HS-27A (cell line): ENCODE results near the gene ANKRD31.

ENCODE experiments used
- DNase-seq: peaks from one replicate; pipeline ENCODE4 v3.0.0-alpha.2; 2012; ENCODE audit warnings: low read depth, missing footprints

Gene ANKRD31

DNA sequence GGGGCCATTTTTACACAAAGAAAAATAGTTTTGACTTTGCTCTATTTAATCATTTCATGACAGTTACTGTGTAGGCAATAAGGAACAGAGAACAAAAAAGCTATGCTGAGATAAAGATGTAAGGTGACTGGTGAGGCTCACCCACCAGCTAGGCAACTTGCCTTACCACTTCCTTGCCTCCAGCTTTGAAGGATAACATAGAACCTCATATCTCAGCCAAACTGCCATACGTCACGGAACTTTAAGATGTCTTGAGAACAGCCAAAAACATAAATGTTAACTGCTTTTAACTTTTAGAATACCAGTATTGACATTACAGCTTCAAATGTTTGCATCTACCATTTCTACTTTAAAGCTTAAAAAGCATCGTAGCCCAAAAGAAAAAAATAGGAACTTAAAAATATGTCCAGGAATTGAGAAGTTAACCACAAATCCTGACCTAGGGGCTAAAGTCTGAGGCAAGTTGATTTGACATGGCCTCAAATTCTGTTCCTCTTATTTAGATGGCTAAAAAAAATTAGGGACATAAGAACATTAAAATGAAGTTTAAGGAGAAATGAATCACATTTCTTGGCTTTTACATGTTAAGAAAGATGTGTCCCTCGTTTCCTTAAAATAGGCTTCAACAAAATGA is 176.6 kb downstream of the ANKRD31 start:
- DNase-seq = no peak

DNA sequence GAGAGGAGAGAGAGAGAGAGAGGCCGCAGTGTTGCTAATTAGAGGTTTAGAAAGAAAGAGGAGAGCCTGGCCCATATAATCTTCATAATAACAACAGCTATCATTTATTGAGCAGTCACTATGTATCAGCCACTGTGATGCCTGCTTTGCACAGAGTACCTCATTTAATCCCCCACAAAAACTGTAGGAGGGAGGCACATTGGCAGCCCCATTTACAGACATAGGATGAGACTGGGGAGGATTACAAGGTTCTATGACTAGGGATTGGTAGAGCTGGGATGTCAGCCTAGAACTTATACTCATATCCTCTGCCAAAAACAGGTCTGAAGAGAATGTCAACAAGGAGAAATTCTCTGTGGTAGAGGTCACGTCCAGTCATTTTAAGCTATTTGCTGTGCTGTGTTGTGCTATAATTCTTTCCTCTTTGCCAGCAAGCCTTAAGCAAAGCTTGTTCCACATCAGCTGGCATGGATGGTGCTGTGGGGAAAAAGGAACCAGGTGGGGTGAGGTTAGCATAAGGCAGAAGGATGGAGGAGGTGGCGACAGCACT is 177.6 kb downstream of the ANKRD31 start:
- no peak for DNase-seq

DNA sequence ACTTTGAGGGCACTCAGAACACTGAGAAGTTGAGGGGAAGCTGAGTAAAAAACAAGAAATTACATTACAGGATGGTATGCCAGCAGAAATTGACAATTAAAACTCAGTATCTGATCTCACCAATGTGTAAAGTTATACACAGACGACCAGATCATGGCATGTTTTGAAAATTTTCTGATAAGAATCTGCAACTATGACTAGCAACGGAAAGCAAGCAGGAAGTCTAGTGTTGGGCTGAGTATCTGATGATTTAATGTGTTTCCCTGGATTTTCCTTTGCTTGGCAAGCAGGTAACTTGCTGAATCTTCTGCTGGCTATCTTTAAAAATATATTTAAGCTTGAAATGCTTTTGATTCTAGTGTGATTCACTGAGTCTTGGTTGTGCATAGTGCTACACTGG is 179.1 kb downstream of the ANKRD31 start:
- no peak for DNase-seq

DNA sequence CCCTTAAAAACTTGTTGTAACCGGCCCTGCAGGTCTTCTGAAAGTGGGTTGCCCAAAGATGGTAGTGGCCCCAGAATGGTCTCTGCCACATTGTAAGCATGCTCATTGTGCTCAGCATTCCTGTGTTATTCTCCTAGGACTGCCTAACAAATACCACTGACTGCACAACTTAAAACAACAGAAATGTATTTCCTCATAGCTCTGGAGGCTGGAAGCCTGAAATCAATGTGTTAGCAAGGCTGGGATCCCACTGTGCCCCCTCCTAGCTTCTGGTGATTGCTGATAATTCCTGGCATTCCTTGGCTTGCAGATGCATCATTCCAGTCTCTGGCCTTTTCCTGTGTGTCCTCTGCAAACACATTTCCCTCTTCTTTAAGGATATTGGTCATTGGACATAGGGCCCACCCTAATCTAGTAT is 180.9 kb downstream of the ANKRD31 start:
- DNase-seq = no peak

DNA sequence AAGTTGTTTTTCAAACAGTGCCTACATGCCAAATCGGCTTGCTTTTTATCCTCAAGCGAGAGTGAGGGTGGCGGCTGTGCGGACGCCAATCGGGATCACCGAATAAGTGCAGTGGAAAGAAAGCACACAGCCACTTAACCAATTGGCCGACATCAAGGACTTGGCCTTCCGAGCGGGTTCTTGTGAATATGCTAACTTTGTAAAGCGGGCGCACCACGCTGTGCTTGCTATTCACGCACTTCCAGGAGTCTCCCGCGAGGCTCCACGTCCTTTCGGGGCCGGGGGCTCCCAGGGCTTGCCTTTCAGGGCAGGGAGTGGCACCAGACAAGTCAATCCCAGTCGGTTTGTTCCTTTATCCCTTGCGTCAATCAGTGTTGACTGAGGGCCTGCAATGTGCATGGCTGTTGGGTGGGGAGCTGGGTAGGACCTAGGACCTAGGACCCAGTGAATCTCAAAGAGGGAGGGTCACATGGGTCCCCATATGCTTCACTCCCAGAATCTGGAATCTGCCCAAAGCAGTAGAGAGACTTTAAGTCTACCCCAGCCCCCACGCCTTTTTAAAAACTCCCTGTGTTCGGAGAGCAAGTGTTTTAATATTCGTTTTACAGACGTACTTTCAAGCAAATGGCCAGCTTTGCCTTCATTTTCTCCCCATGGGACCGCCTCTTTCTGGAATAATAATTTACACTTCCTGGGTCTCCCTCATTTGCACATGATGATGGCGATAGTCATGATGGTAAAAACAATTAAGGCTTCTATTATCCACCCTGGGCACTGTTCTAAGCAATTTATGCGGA is 182.3 kb downstream of the ANKRD31 start:
- no peak for DNase-seq

DNA sequence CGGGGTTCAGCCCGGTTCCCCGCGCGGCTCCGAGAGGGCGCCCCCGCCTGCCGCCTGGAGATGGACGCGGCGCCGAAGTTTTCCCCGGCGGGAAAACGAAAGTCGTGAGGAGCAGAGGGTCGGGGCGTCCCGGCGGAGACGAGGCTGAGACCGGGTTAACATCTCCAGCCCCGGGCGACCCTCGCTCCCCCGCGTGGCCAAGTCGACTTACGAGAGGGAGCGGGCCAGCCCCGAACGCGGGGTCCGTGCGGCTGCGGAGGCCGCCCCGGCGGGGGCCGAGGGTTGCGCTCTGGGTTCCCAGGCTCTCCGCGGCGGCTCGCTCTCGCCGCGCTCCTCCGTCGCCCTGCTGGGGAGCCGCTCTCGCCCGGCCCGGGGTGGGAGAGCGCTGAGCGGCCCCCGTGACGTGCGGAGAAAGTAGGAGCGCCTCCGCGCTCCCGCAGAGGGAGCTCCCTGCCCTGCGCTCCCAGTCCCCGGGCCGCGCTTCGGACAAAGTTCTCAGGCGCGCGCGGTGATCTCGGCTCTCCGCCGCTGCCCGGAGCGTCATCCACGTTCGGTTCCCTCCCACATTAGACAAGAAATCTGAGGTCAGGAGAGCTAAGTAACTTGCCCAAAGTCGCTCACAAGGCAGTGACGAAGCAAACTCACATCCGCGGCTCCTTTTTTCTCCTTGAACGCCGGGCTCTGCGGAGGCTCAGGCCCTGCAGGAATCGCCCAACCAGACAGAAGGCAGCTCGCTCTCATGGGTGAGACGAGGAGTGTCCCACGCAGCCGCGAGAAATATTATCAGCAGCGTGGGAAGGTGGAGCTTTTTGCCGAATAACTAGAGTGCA is 183.2 kb downstream of the ANKRD31 start:
- peak; percentile 11 for DNase-seq

DNA sequence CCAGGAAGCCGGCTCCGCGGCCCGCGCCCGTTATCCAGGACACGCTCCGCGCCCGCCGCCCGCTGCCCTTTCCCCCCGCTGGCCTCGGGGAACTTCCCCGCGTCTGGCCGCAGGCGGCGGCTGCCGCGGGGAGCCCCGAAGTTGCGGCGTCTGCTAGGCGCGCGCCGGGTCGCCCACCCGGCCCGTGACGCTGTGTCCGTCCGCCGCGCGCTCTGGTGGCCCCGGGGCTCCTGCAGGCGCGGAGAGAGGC is 183.7 kb downstream of the ANKRD31 start:
- no peak for DNase-seq

DNA sequence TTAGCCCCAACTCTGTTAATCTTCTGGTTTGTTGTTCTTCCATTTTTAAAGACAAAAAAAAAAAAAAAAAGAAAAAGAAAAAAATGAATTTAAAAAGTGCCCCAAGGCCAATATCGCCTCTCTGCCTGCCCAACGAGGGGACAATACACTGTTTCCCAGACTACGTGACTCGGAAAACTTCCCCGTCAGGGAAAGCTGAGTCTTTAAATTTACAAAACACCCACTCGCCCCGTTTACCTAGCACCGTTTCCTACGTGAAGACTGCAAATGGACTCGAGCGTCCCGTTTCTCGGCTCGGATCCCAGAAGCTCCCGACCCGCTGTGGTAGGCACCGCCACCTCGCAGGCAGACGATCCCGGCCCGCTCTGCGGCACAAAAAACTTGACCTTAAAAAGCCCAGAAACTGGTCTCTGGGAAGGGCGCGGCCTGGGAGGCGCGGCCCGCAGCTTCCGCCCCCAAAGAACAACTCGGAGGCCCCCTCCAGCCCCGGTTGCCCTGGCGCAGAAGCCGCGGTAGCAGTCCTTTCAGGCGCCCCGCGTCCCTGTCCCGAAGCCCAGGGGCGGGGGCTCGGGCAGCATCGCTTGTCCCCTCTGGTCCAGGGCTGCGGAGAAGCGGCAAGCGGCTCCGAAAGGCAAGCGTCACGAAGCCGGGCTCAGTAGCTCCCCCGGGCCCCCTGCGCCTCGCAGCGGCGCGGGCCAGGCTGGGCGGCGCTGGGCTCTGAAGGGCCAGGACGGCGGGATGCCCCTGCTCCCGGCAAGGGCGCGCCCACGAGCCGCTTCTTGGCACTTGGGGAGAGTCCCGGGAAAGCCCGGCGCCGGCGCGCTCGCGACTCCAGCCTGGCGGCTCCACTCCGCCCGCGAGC is 184.3 kb downstream of the ANKRD31 start, which contains the start of gene GCNT4:
GCNT4 (minus strand) TSS at position 367 of the 862 bp plus-strand sequence. CDS start 22,521 bp downstream, outside the sequence.
- no peak for DNase-seq

DNA sequence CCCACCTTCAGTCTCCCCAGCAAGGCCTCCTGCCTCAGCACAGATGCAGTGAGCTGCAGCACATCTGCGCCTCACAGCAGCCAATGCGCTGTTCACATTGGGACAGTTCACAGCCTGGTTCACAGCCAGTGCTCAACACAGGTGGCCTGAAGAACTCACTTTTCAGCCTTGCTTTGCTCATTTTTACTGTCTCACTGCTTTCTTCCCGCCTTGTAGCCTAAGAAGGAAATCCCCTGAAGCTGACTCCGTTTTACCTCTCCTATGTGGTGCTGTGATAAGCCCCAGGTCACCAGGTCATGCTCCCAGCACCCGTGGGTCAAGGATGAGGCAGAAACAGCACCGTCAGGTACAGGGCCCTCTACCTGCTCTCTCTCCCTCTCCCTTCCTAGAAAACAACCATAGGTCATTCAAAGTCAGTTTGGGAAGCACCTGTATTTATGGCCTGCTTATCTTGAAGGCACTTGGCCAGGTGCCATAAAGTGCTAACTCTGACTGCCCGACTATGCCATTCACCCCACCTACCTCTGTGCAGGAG is 185.4 kb downstream of the ANKRD31 start:
- no peak for DNase-seq

DNA sequence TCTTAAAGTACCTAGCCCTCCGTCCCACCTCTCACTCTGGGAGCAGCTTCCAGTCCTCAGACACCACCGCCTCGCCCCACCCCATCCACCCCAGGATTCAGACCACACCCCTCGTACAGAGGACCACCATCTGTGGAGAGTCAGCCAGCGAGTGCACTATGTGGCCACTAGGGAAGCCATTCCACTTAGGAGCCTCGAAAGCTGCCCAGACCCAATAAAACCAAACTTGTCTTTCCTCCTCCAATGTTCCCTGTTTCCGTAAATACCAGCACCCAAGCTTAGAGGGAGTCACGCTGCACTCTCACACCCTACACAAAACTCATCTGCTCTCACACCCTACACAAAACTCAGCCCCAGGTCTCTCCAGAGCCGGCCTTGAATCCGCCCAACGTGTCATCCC is 186.3 kb downstream of the ANKRD31 start:
- no peak for DNase-seq

DNA sequence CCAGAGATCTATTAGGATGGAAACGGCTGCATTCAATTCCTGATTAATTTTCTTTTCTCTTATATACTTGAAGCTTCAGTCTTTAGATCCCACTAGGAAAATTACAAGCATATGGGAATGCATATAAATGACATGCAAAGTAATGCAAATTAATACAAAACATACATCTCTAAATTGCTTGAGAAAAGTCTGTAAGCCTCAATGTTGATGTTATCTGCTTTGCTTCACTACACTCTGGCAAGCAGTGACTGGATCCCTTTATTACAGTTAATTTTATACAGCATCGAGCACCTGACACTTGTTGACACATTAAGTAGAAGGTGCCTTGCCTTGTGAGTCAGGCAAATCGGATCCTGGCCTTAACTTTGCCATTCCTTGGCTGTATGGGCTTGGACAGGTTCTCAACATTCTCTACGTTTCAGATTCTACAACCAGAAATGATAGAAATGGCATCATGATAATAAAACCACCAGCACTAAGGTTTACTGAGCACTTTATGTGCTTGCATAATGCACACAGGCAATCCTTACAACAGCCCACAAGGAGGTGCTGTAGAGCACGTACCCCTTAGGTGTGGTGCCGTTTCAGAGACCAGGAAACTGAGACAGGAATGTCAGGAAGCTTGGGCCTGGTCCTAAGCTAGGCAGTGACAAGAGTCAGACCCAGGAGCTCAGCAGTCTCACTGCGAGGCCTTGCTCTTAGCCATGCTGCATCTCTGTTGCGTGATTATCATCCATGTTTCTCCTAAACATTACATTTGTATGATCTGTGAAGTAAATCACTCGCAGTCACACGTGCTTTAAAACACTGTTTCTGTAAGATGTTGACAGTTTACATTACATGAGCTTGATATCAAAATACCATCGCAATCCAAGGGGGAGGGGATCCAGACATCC is 187.0 kb downstream of the ANKRD31 start:
- DNase-seq = peak; percentile 27

DNA sequence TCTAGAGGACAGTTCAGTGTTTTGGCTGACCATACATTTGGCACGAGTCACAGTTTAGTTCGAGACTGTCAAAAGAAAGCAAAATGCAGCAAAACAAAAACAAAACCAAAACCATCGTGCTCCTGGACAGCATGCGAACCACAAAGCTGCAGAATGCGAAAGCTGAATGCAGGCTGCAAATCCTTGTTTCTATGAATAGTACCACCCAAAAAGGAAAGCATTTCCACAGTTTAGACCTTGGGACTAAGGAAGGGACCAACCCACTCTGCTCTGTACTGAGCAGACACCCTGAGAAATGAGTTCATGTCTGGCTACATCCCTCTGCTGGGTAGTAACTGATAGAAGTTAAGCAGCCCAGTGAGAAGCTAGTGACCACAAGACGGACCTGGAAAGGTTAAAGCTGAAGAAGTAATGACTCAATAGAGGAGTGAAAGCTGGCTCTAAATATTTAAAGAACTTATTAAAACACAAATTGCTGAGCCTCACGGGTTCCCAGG is 188.2 kb downstream of the ANKRD31 start:
- no peak for DNase-seq

DNA sequence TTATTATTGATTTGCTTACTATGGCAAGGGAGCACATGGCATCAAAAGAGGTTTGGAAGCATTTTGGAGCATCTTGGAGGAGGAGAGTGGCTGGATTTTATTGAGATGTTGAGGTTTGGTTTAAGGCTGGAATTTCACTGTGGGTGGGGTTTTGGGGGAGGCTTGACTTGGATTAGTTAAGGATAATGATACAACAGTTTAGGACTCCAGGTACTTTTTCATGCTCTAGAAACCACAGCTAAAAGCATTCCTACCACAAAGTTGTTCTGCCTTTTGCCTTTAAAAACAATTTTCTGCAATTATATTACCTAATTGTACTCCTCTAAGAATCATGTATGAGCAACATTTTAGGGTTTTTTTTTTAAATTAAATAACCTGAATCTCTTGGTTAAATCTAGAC is 189.3 kb downstream of the ANKRD31 start:
- DNase-seq = no peak

DNA sequence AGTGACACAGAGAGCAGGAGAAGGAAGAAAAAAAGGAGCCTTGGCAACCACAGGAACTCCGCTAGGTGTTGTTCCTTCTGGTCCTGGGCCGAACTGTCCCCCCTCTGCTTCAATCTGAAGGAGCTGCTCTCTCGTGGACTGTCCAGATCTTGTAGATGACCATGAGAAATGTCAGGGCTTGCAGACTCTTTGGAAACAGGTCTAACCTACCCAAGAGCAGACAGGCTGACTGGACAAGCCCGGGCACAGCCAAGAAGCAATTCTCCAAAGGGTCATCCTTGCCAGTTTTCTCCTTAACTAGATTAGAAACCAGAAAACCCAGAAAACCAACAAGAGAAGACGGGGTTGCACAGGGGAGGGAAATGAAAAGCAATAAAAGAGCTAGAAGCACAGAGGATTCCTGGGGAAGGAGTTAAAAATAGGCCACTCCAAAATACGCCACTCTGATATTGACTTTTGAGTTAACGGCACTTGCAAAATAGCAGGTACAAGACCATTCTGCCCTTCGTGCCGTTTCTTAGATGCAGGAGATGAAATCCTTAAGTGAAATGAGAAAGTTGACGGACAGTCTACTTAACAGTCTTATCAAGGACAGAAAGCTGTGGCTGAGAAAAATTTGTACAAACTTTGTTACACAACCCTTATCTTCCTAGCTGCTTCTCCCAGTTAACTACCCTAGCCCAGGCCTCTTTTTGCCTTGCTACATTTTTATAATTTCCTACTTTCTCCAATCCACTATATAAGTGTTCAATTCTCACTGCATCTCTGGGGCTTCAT is 190.1 kb downstream of the ANKRD31 start:
- no peak for DNase-seq

DNA sequence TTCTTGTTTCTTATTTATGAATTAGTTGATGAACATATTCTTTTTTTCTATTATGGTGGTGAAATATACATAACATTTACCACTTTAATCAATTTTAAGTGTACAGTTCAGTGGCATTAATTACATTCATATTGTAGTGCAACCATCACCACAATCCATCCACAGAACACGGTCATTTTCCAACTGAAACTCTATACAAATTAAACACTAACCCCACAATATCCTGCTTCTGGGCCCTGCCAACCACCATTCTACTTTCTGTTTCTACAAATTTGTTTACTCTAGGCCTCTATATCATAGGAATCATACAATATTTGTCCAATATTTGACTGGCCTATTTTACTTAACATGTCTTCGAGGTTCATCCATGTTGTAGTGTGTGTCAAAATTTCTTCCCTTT is 191.6 kb downstream of the ANKRD31 start:
- DNase-seq = no peak

DNA sequence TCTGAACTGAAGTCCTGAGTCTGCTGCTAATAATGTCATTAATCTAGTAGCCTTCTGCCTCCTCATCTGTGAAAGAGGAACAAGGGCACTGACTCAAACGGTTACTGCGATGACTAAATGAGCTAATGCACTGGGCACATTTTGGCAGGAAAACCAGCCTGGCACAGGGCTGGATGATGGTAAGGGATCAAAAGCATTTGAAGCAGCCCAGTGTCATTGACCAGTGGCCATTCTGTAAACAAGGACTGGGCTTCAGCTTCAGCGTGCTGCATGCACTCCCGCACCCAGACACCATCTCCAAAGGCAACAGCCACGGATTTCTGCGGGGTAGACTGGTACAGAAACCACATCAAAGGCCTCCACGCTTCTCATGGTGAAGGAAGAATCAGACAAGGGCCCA is 192.3 kb downstream of the ANKRD31 start:
- no peak for DNase-seq

DNA sequence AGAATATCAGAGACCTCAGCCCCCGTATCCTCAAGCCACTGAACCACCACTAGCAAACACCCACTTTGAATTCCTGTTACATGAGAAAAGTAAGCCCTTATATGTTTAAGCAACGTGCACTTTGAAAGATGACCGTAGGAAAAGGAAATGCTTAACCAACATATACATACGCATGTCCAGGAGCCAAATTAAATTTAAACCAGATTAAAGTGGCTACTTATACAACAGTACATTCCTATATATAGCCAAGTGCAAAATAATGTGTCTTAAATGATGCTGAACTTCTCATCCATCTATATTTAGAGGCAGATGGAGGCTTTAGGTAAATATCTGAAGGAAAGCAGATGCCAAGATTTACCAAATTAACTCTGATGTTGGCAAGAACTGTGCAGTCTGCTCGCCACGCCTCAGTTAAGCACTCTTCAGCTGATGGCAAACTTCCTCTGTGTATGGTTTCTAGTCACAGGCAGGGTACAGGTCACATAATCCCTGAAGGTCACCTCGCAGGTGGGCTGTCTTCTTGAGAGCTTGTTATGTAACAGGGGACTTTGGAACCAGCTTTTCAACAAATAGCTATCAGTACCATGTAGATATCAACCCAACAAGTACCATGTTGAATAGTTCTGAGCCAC is 192.9 kb downstream of the ANKRD31 start:
- no peak for DNase-seq

DNA sequence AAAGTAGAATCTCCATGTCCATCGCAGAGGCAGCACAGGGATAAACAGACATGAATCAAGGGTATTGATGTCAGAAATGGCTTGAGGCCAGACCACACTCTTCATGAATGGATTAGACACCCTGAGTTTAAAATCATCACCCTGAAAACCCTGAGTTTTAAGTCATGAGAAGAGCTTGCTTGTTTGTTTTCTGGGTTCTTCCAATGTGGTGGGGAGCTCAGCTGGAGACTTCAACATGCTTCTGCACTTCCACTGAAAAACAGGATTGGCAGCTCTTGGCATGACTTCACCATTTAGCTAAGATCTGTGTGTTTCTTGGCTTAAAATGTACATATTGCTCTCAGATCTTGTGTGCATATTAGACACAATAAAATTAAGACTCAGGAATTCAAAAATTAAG is 194.2 kb downstream of the ANKRD31 start:
- DNase-seq = no peak

DNA sequence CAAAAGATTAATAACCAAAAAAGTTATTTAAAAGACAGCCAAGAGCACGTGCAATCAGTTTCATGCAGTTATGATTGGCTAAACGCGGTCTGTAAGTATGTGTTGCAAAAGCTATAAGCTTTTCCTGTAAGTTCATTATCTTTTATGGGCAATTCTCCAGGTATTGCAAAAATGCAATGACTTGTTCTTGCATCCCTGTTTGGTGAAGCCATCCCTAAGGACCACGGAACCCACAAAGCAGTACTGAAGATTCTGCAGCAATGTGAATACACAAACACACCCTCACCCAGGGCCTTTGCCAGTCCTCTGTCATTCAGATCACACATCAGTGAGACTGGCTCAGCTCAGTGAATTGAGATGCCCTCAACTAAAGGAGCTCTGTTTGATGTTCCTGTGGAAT is 195.7 kb downstream of the ANKRD31 start:
- no peak for DNase-seq
